K562 (cell line): ENCODE results near the gene CCDC186. TPM values are rescaled to one million over a fixed set of nuclear protein-coding genes. Genes with fewer than 3 reads are reported as not detected.

Experiments
- ATAC-seq: fragments of 200-7000 bp; cut with Tn5 transposase; 3 replicates; pipeline ENCODE4 v1.9.1; 2020; ENCODE audit warnings: moderate library complexity
- BruUV-seq: library from RNA; stranded (reverse); fragments of 400-500 nt; replicated peaks from 2 replicates; lab custom pipeline; 2021; lab: Mats Ljungman, UMichigan
- CTCF ChIA-PET: fragments of 300-600 bp; formaldehyde crosslinking; extraction: SDS; loops from one replicate; lab custom pipeline; 2021; ENCODE audit warnings: low intra/inter-chr PET ratio; lab: Yijun Ruan, JAX
- POLR2A ChIA-PET: fragments of 300-600, 350-650 bp; sonication (Branson Sonifier 250); formaldehyde crosslinking; extraction: SDS; loops from one replicate; lab custom pipeline; 2021; ENCODE audit warnings: antibody characterized with exemption, inconsistent platforms; lab: Yijun Ruan, JAX
- DNase-seq, 4 experiments: peaks; one replicate each; pipeline versions ENCODE4 v3.0.0 to v3.0.0-alpha.2; 2011 to 2018; ENCODE audit warnings: low spot score in 3 of 4, mixed read lengths in 3 of 4; ENCODE audit errors: extremely low read depth in 1 of 4
- FAIRE-seq: peaks from 2 replicates; lab custom pipeline; 2011; peaks lifted over from hg19 to GRCh38; lab: Jason Lieb, UNC
- H2AFZ ChIP-seq: 2 replicates; pipeline ENCODE4 v1.6.0; 2011; ENCODE audit warnings: low read depth, low read length, control low read depth, inconsistent platforms
- H3K27ac ChIP-seq: fragments of 200-600 bp; 3 replicates; pipeline ENCODE4 v1.8.0; 2011; ENCODE audit warnings: low read depth, mild to moderate bottlenecking, control low read depth, inconsistent platforms, low read length, moderate library complexity, mixed read lengths; ENCODE audit errors: extremely low read depth
- H3K27me3 ChIP-seq, 2 experiments: fragments of 300-600 bp in 1 of 2; 2 replicates in 1 of 2; 3 replicates in 1 of 2; pipeline versions ENCODE4 v1.6.0 to v1.8.0; 2011; ENCODE audit warnings: inconsistent platforms in 2 of 2, low read length in 2 of 2, mild to moderate bottlenecking in 1 of 2, mixed read lengths in 1 of 2, moderate library complexity in 1 of 2; ENCODE audit not compliant: control insufficient read depth in 2 of 2, insufficient read depth in 2 of 2
- H3K36me3 ChIP-seq: fragments of 300-600 bp; 3 replicates; pipeline ENCODE4 v1.8.0; 2011; ENCODE audit warnings: mild to moderate bottlenecking, low read length, inconsistent platforms; ENCODE audit not compliant: control insufficient read depth, insufficient read depth
- H3K4me1 ChIP-seq, 2 experiments: fragments of 200-600 bp in 1 of 2; replicated peaks in 1 of 2; 2 replicates in 1 of 2; 3 replicates in 1 of 2; pipeline versions ENCODE4 v1.5.1 to v1.8.0; 2011; ENCODE audit warnings: inconsistent platforms in 2 of 2, low read length in 2 of 2, mild to moderate bottlenecking in 1 of 2, mixed read lengths in 1 of 2, moderate library complexity in 1 of 2; ENCODE audit not compliant: control insufficient read depth in 2 of 2, insufficient read depth in 2 of 2
- H3K4me2 ChIP-seq: 2 replicates; pipeline ENCODE4 v1.6.1; 2011; ENCODE audit warnings: low read length, control low read depth, inconsistent platforms, mixed read lengths; ENCODE audit not compliant: insufficient read depth
- H3K4me3 ChIP-seq: fragments of 200-600 bp; sonication (generic), shearing (Covaris generic); 2 replicates; pipeline ENCODE4 v1.5.1; 2016; ENCODE audit warnings: control low read depth, inconsistent platforms
- H3K79me2 ChIP-seq: fragments of 200-600 bp; 3 replicates; pipeline ENCODE4 v1.8.0; 2011; ENCODE audit warnings: low read length, inconsistent platforms; ENCODE audit not compliant: control insufficient read depth, insufficient read depth
- H3K9ac ChIP-seq, 2 experiments: 2 replicates each; pipeline versions ENCODE4 v1.6.0 to v1.6.1; 2011; ENCODE audit warnings: low read depth in 2 of 2, low read length in 2 of 2, control low read depth in 1 of 2, inconsistent platforms in 1 of 2, mild to moderate bottlenecking in 1 of 2, mixed read lengths in 1 of 2; ENCODE audit not compliant: insufficient read depth in 1 of 2
- H3K9me1 ChIP-seq: one replicate; pipeline ENCODE4 v1.6.0; 2011; ENCODE audit warnings: inconsistent platforms, mild to moderate bottlenecking, low read length, moderate library complexity; ENCODE audit not compliant: control insufficient read depth, insufficient read depth
- H3K9me3 ChIP-seq: replicated peaks from 2 replicates; pipeline ENCODE4 v1.5.1; 2011; ENCODE audit warnings: low read depth, low read length, inconsistent platforms; ENCODE audit not compliant: control insufficient read depth, insufficient read depth
- H4K20me1 ChIP-seq: replicated peaks from 2 replicates; pipeline ENCODE4 v1.6.1; 2011; ENCODE audit warnings: low read length, inconsistent platforms, mixed read lengths; ENCODE audit not compliant: control insufficient read depth, insufficient read depth
- ATF7 ChIP-seq: fragments of 450-650 bp; IDR thresholded peaks from 2 replicates; pipeline ENCODE4 v1.7.1; 2014; ENCODE audit warnings: mild to moderate bottlenecking, moderate library complexity
- BRCA1 ChIP-seq, 2 experiments: fragments of 450-650 bp in 1 of 2; sonication (generic) in 1 of 2; formaldehyde crosslinking in 1 of 2; IDR thresholded peaks; 2 replicates each; pipeline versions ENCODE4 v1.5.0 to v1.6.1; 2017 to 2020; ENCODE audit warnings: mild to moderate bottlenecking in 1 of 2, missing genetic modification reagents in 1 of 2
- KDM5B ChIP-seq: fragments of 200-600 bp; sonication (generic); IDR thresholded peaks from 2 replicates; pipeline ENCODE4 v1.6.1; 2012; ENCODE audit warnings: low read depth, mild to moderate bottlenecking, moderate library complexity, low read length, control low read depth, inconsistent platforms; ENCODE audit not compliant: insufficient replicate concordance
- NFE2 ChIP-seq: IDR thresholded peaks from 2 replicates; pipeline ENCODE4 v1.6.1; 2014; ENCODE audit warnings: antibody characterized with exemption, low read depth
- PURB ChIP-seq: sonication (generic); formaldehyde crosslinking; IDR thresholded peaks from 2 replicates; pipeline ENCODE4 v1.9.0; 2021; ENCODE audit warnings: low read depth, mild to moderate bottlenecking, missing genetic modification reagents
- SPI1 ChIP-seq: IDR thresholded peaks from 2 replicates; pipeline ENCODE4 v1.6.1; 2011; ENCODE audit warnings: low read depth, low read length, control low read depth, borderline replicate concordance
- TEAD4 ChIP-seq, 2 experiments: sonication (generic) in 1 of 2; formaldehyde crosslinking in 1 of 2; IDR thresholded peaks; 2 replicates each; pipeline versions ENCODE4 v1.6.1 to v1.8.0; 2012 to 2022; ENCODE audit warnings: borderline replicate concordance in 1 of 2, inconsistent platforms in 1 of 2, low read length in 1 of 2, mild to moderate bottlenecking in 1 of 2, missing genetic modification reagents in 1 of 2
- ZNF263 ChIP-seq: sonication (generic); formaldehyde crosslinking; IDR thresholded peaks from 2 replicates; pipeline ENCODE4 v1.8.0; 2022; ENCODE audit warnings: mild to moderate bottlenecking, missing genetic modification reagents, borderline replicate concordance
- ZNF511 ChIP-seq: sonication (generic); formaldehyde crosslinking; IDR thresholded peaks from 2 replicates; pipeline ENCODE4 v1.8.0; 2022; ENCODE audit warnings: mild to moderate bottlenecking, missing genetic modification reagents
- WGBS: fragments of 100-300 bp; shearing (Covaris generic); methylation state at CpG from one replicate; pipeline ENCODE4 v1.1.6; 2016; ENCODE audit warnings: low coverage, mixed read lengths; ENCODE audit not compliant: insufficient coverage; ENCODE audit errors: missing lambda C conversion rate; 5-methylcytosine and 5-hydroxymethylcytosine counted together
- in situ Hi-C: fragments of 300-500 bp; cut with MboI; formaldehyde crosslinking; loops from 4 replicates; pipeline ENCODE4 v1.15.0; 2018; ENCODE audit warnings: inconsistent platforms, mixed read lengths
- intact Hi-C: fragments of 100-400 bp; cut with micrococcal nuclease; formaldehyde crosslinking; loops from 2 replicates; pipeline ENCODE4 v1.14.2; 2022
- polyA plus RNA-seq, 8 experiments: library from polyadenylated mRNA; depleted of rRNA in 4 of 8; stranded (reverse) in 5 of 8; unstranded in 3 of 8; fragments of >200 nt; fragmentation: Nextera tagmentation in 2 of 8; fragmentation: Illumina TruSeq in 1 of 8; extraction: Ambion mirVana in 2 of 8; extraction: Trizol in 1 of 8; gene quantifications; 2 replicates each; pipeline versions ENCODE4 v1.2.1 to v1.2.3, GENCODE V29; 2011 to 2014; ENCODE audit warnings: inconsistent platforms in 1 of 8, missing spikeins in 1 of 8
- total RNA-seq, 7 experiments: library from RNA; depleted of rRNA in 6 of 7; stranded (reverse); fragments of >200 nt in 6 of 7; fragmentation: Illumina TruSeq in 2 of 7; extraction: Trizol in 2 of 7; gene quantifications; 2 replicates each; pipeline versions ENCODE4 v1.2.1 to v1.2.3, GENCODE V29; 2011 to 2021; ENCODE audit warnings: low replicate concordance in 1 of 7

CCDC186 gene
- total and polyA plus RNA-seq, 9 of the 15 experiments (the other 6 are each of a cell fraction or from before 2014, with no cell fraction given): 2.0 to 7.5 (median 4.7) TPM

- TF ChIP-seq BRCA1 (IDR thresholded peaks at IDR 0.05): no peak
- no peak for TF ChIP-seq BRCA1 (CRISPR knock-in tag; IDR thresholded peaks at IDR 0.05)
These were observed 95.7 kb downstream of the CCDC186 start (continued) for GRCh38 chr10:114078346-114078745.

DNA sequence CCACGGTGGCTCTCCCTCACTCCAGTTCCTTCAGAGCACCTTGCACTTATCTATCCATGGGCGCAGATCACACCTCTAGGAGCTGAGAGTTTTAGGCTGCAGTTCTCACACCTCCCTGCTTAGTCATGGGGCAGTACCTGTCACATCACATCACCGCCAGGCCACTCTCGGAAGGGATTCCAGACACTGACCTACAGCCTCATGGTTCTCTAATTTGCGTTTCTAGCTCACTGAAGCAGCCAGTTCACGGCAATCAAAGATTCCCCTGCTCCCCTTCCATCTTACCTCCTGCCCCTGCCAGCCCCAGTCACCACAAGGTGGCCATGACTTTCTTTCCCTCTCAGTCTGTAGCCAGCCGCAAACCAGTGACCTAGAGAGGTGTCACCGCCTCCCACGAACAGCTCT lies 96.2 kb downstream of the CCDC186 start:
- Histone ChIP-seq H3K36me3 (no peaks in the 10 kb centered on the region), H3K27ac (no peak overlapping the region), H3K79me2 (no peaks in the 10 kb centered on the region), H3K9me3 (no peaks in the 10 kb centered on the region), H3K4me1 (peaks cover 0 to 1% of the 10 kb centered on the region in 2 experiments; a peak in 1 of 5 replicates), H3K4me2 (no peak overlapping the region), H3K9ac (no peak overlapping the region), H4K20me1 (no peaks in the 10 kb centered on the region), H3K9me1 (no peaks in the 10 kb centered on the region), H3K27me3 (peaks cover 0 to 6% of the 10 kb centered on the region in 2 experiments; a peak in 2 of 5 replicates), H2AFZ (no peak overlapping the region), H3K4me3 (no peak overlapping the region)
- WGBS: 10% methylated on average over 9 of the region's 9 CpGs
- POLR2A ChIA-PET: no interaction called here
- intact Hi-C loops: no loop called here
- CTCF ChIA-PET: no interaction called here
- BruUV-seq: no TSS peak
- DNase-seq: no peak
- TF ChIP-seq ATF7: no peak
- no peak for TF ChIP-seq ZNF263 (CRISPR knock-in tag)
- TF ChIP-seq KDM5B: no peak
- no peak for TF ChIP-seq PURB (CRISPR knock-in tag)
- no peak for TF ChIP-seq TEAD4 (IDR thresholded peaks at IDR 0.05; ENCODE audit: low read length)
- TF ChIP-seq TEAD4 (CRISPR knock-in tag; IDR thresholded peaks at IDR 0.05; ENCODE audit: borderline replicate concordance): no peak
- TF ChIP-seq NFE2: peak; percentile 25; the same call in 1 of the 2 replicates
- no peak for TF ChIP-seq ZNF511
- TF ChIP-seq SPI1: no peak
- ATAC-seq: peak; percentile 72
- no peak for FAIRE-seq
- in situ Hi-C loops: no loop called here
